ENCODE measurements around the gene PRKAG2.
A peak's percentile ranks its signal among the peaks of the same experiment; 100 is the strongest.

The PRKAG2 gene

DNA sequence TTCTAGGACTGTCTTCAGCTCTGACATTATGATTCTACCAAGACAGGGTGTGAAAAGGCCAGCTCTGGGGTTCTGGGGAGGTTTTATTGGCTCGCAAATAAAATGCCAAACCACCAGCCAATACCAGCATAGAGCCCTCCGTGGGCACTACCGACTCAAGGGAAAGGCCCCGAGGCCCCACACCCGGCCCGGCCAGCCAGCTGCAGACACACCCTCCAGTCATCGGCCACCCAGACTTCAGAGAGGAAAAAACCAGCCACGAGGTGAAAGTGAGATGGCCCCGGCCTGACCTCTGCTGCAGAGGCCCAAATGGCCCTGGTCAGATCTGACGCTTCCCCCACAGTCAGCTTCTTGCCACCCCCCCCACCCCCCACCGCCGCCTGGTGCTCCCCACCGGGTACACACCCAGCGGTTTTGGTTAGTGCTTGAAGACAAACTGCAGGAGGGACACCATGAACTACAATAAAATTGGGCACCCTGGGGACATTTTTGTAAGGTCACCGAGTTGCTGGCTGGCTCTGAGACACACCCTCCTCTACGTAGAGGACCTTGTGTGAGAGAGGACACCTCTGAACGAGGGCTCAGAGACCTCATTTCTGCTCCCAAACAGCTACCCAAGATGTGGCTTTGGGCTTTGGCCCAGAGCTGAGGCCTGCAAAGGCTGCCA, 79.9 kb downstream of the PRKAG2 start:
- DNase-seq (ENCODE audit: insufficient read length, low spot score): no peak
- no peak for FAIRE-seq
- TF ChIP-seq POLR2A (IDR thresholded peaks at IDR 0.05; ENCODE audit: low read depth, low read length): no peak

DNA sequence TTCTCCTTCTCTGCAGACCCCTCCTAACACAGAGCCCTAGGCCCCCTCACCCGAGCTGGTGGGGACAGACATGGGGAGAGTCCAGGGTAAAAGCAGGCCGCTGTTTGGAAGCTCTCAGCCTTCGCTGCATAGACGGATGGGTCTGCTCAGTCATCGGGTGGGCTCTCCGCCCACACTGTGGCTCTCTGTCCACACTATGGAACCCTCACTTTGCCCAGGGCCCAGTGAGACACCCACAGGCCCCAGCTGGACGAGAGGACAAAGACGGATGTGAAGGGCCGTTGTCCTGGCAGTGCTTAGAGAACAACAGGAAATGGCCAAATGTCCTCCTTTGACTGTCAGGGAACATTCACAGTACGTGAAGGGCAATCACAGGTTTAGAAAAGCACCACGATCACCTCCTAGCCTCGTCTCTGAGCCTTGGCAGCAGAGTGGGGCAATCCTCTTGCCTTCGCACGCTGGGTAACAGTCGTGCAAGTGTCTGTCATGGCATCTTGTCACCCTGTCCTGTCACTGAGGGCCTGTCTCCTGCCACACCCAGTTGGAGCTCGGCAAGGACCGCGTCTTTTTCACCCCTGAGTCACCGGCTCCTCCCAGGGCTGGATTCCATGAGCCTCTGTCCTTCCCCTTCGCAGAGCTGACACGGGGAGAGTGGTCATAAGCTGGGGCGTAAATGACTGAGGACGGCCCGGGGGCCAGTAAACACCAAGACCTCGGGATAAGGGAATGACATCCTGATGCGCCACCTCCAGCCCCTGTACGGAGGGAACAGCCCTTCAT, 80.6 kb downstream of the PRKAG2 start:
- DNase-seq (ENCODE audit: insufficient read length, low spot score) (peak; percentile 61), FAIRE-seq (no peak)
- TF ChIP-seq POLR2A (IDR thresholded peaks at IDR 0.05; ENCODE audit: low read depth, low read length): 0 out of 2 replicates have a peak, but pooled peaks have one; percentile 15

DNA sequence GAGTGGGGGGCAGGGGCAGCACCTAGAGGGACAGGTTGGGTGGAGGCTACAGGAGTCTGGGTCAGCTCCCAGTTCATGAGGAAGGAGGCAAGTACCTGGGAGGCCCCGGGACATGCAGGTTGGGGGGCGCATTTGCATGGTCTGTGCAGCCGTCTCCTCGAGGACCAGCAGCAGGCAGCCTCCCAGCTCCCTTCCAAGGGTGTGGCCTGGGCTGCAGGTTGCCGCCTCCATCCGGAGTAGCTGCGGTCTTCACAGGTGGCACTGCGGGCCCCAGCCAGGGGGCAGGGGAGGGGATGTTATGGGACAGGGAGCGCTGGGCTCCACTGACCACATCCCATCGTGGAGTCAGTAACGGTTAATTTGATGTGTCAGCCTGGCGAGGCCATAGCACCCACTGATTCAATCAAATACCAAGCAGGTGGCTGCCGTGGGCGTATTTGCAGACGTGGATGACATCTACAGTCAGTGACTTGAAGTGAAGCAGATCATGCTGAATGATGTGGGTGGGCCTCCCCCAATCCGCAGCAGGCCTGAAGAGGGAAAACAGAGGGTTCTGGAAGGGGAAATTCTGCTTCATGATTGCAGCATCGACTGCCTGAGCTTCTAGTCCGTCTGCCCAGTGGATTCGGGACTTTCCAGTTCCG, 81.6 kb downstream of the PRKAG2 start:
- DNase-seq (ENCODE audit: insufficient read length, low spot score): no peak
- no peak for TF ChIP-seq POLR2A (IDR thresholded peaks at IDR 0.05; ENCODE audit: low read depth, low read length)
- no peak for FAIRE-seq

DNA sequence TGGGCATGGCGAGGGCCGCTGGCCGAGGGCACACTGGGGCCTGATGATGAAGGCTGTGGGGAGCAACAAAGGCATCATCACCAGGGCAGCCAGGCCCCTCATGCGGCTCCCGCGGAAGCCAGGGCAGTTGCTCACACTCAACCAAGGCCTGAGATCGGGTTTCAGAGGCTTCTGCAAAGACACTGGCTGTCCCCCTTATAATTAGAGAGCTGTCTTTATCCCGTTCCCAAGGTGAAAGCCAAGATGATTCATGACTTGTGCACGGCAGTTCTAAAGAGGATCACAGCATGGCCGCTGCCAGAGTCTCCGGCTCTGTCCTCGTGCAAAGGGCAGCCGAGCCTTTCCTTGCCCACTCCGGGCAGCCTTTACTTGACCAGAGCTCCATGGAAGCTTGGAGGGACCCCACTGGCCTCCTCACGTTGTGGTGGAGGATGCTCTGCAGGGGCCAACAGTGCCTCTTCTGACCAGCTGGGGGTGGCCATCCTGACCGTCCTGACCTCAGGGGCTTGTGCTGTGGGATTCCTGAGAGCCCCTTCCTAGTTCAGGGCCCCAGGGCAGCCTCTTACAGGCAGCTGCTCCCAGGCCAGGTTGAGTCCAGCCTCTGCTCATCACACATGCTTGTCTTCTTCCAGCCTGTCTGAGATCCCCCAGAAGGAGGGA, 82.3 kb downstream of the PRKAG2 start:
- DNase-seq (ENCODE audit: insufficient read length, low spot score) (no peak), FAIRE-seq (no peak)
- no peak for TF ChIP-seq POLR2A (IDR thresholded peaks at IDR 0.05; ENCODE audit: low read depth, low read length)

DNA sequence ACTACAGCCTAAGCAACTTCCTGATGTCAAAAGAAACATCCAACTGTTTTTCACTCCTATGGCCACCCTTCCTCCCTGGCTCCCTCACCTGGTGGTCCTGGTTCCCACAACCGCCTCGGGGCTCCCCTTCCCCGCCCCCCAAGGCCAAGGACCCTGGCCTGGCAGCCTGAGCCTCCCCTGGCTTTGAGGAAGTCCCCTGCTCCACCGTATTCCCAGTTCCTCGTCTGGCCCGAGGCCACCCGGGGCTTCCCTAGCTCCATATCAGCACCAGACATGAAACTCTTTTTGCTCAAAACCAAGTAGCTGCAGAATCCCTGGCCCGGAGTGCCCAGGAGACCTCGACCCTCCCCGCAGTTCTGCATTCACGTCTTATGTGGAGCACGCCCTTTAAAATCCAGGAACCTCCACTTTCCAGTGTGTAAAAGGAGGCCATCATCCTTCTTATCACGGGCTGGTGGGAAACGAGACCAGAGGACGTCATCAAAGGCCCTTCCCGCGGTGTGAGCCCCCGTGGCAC, 82.9 kb downstream of the PRKAG2 start:
- FAIRE-seq: no peak
- DNase-seq (ENCODE audit: insufficient read length, low spot score): no peak
- no peak for TF ChIP-seq POLR2A (IDR thresholded peaks at IDR 0.05; ENCODE audit: low read depth, low read length)

DNA sequence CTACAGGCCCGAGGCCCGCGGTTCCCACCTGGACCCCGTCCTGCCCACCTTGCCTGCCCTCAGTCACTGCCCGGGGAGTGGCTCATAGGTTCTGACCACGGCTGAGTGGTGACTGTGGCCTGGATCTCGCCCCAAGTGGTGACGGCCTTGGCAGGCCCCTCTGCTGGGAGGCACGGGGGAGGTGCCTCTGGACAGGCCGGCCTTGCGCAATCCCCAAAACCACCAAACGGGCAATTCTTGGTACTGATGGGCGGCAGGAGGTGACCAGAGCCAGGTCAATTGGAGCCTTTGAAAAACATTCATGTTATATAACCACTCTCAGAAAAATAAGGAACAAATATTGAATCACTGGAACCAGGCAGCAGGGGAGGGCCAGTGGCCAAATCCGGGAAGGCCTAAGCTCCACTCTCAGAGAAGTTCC, 83.4 kb downstream of the PRKAG2 start:
- DNase-seq (ENCODE audit: insufficient read length, low spot score) (no peak), FAIRE-seq (no peak)
- TF ChIP-seq POLR2A (IDR thresholded peaks at IDR 0.05; ENCODE audit: low read depth, low read length): no peak

DNA sequence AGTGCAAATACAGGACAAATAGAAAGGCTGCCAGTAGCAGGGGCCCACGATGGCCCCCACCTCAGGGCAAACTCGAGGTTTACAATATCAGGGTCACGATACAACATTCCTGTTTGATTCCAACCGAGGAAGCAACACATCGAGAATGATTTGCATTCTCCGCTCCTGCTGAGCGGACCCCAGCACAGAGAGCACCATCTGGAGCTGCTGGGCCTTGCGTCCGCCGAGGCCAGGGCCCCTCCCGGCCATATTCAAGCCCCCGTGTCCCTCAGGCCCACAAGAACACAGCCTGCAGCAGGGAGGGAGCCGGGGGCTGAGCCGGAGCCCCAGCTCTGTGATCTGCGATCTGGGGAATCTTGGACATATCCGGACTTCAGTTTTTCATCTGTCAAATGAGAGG, 84.3 kb downstream of the PRKAG2 start:
- TF ChIP-seq POLR2A (IDR thresholded peaks at IDR 0.05; ENCODE audit: low read depth, low read length): no peak
- FAIRE-seq (no peak), DNase-seq (ENCODE audit: insufficient read length, low spot score) (no peak)

DNA sequence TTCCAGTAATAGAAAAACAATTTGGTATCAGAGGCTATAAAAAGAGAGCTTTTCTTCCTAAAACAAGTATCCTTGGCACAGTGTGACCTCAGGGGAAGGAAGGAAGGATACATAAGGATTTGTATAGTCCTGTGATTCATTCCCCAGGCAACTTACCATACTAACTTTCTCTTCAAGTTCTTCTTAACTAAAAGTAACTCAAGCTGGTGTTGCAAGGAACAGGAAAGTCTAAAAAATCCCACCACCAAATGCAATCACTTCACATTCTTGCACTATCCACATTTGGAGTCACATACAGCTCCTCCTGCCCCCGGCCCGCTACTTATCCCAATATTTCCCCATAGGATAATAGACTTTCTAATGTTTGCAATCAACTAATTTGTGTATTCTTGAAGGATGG, 84.8 kb downstream of the PRKAG2 start:
- DNase-seq (ENCODE audit: insufficient read length, low spot score) (no peak), FAIRE-seq (no peak)
- no peak for TF ChIP-seq POLR2A (IDR thresholded peaks at IDR 0.05; ENCODE audit: low read depth, low read length)

DNA sequence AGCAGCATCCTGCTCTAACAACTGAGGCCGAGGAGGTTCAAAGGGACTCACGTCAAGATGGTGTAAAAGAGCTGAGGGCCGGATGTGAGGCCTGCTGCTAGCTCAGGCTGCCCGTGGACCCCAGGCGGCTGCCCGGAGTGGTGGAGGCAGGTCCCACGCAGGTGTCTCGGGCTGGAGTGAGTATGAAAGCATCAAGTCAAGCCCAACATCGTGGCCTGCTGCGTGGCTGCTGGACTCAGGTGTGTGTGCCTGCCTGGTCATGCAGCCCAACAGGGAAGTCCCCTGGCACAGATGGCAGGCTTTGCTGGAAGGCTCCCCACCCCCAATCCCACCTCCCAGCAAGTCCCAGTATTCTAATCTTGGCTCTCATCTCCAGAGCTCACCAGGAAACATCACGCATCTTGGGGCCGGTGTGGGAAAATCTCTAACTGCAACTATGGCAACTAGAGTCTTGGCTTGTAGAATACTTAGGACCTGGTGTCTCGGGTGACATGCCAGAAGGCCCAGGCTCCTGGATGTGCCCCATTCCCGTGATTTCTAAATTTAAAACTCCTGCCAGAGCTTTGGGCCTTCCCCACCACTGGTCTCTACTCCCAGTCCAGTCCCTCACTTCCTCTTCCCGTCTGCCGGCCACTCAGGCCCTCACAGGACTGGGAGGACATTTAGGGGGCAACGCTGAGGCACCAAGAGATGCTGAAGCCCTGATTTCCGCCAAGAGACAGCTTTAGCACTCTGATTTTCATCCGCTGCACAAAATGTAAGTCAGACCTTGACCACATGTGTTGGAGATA, 85.9 kb downstream of the PRKAG2 start:
- TF ChIP-seq POLR2A (IDR thresholded peaks at IDR 0.05; ENCODE audit: low read depth, low read length): no peak
- FAIRE-seq: no peak
- no peak for DNase-seq (ENCODE audit: insufficient read length, low spot score)

DNA sequence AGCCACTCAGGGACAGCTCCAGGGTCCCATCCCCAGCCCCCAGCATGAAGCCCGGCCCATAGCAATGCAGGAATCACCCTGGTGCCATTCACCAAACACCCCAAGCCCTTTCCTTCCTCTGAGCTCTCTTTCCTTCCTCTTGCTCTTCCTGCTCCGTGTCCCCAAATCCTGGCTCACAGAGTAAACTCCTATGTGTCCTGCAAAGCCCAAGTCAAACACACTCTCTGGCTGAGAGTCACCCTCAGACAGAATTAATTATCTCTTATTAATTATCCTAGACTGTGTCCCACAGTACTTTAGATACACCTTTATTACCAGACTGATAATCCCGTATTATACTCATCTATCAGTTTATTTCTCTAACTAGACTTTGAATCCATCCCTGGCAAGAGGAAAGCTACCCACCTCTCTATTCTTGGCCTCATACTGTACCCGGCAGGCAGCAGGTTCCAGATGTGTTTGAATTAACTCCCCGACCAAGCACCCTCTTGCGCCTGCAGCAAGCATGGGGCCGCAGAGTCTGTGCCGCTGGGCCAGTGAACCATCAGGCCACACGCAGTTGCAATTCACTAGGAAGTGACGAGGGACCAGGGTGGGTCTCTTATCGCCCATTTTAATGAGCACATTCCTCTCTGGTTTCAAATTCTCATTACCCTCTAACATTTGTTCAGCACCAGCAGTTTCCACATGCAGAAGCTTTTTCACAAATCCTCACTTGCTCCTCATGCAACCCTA, 86.7 kb downstream of the PRKAG2 start:
- TF ChIP-seq POLR2A (IDR thresholded peaks at IDR 0.05; ENCODE audit: low read depth, low read length): no peak
- FAIRE-seq: no peak
- no peak for DNase-seq (ENCODE audit: insufficient read length, low spot score)

DNA sequence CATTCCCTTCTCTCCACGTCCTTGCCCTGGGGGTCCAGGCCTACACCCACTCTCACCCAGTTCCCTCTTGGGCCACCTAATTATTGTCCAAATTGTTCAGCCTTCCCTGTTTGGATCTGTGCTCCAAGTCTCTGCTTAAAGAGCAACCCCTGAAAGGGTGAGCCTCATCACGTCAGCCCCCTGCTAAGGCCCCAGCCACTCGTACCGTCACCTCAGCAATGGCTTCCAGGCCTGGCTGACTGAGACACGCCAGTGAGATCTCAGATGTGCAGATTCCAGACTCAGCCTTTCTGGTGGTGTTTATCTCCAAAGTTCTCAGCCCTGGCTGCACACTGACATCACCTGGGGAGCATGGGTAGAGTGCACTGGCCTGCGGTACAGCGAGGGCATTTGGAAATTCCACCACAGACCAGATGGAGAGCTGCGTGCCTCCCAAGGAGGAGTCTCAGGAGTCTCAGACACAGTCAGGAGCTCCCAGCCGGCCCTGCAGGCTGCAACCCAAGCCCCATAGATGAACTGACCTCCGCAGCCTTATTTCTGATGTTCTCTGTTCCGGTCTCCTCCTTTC, 87.5 kb downstream of the PRKAG2 start:
- no peak for TF ChIP-seq POLR2A (IDR thresholded peaks at IDR 0.05; ENCODE audit: low read depth, low read length)
- DNase-seq (ENCODE audit: insufficient read length, low spot score) (no peak), FAIRE-seq (no peak)

DNA sequence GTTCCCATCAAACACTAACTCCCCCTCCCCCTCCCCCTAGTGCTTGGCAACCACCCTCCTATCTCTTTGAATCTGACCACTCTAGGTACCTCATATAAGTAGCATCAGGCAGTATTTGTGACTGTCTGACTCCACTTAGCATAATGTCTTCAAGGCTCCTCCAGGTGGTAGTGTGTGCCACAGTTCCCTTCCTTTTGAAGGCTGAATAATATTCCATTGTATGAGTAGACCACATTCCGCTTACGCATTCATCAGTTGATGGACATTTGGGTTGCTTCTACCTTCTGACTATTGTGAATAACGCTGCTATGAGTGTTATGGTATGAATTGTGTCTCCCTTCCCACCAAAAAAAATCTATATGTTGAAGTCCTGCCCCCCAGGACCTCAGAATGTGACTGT, 89.6 kb downstream of the PRKAG2 start:
- no peak for DNase-seq (ENCODE audit: insufficient read length, low spot score)
- TF ChIP-seq POLR2A (IDR thresholded peaks at IDR 0.05; ENCODE audit: low read depth, low read length): no peak
- no peak for FAIRE-seq

All from H54 (cell line).